Mammary epithelial cell (primary cell): ENCODE measurements around the gene PVALEF.

Source experiments
- CTCF ChIP-seq, 2 donors: IDR thresholded peaks in 1 of 2; conservative IDR thresholded peaks in 1 of 2; 2 replicates each; pipeline ENCODE4 v1.5.1; 2011 to 2012; ENCODE audit warnings: inconsistent platforms in 2 of 2, low read length in 2 of 2, mild to moderate bottlenecking in 2 of 2, control low read depth in 1 of 2, low read depth in 1 of 2; ENCODE audit not compliant: insufficient read depth in 1 of 2; ENCODE audit errors: extremely low read depth in 1 of 2
- EZH2 ChIP-seq: IDR thresholded peaks from 2 replicates; pipeline ENCODE4 v1.6.1; 2012; ENCODE audit warnings: low read length, inconsistent platforms, borderline replicate concordance

DNA sequence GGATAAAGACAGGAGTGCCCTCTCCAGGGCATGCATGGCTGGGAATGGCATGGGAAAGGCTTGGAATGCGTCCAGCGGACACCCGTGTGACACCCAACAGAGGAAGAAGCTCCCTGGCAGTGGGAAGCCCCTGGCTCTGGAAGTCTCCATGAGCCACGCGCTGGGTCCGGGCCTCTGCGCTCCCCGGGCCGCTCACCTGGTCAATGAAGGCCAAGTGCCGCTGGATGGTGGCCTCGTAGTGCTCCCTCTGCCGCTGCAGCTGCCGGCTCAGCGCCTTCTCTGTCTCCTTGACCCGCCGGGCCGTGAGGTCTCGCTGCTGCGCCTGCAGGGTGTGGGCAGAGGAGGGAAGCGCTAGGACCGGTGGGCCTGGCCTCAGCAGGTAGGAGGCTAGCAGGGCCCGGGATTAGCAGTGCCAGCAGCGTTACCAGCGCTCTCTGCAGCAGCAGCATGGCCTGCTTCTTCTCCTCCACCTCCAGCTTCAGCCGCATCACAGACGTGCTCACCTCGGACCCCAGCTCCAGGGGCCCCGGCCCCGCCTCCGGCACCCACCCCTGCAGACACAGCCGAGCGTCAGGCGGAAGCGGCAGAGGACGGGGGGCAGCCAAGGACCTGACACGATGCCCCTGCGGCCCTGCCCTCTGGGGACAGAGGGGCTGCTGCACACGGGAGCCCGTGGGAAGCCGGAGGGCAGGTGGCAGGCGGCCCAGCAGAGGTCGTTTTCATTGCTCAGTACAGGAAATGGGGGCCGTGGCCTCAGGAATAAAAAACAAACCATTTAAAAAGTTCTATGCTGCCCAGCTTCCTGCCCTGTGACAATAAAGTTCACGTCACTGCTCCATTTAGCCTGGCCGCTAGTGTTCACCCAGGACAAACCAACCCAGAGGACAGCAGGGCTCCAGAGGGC, 31.4 kb downstream of the PVALEF start:
- no peak for TF ChIP-seq CTCF (conservative IDR thresholded peaks at IDR 0.05 in 1 of 2, IDR thresholded peaks at IDR 0.05 in 1 of 2; ENCODE audit: extremely low read depth in 1 of 2, insufficient read depth in 1 of 2, low read depth in 1 of 2, low read length in 2 of 2)
- no peak for TF ChIP-seq EZH2
